HG03558 (cell line): ENCODE results near the gene CDC37L1.
"Not testable (repeated sequence)": the region's sequence is repeated elsewhere in the genome, so short reads cannot be mapped to it uniquely, and the experiment has no call there.

Experiments
- ATAC-seq: cut with Tn5 transposase; IDR thresholded peaks from one replicate; pipeline ENCODE4 v1.9.1; 2021; ENCODE audit warnings: moderate number of reproducible peaks; ENCODE audit not compliant: unreplicated experiment; ENCODE audit errors: extremely low read depth

The CDC37L1 gene

DNA sequence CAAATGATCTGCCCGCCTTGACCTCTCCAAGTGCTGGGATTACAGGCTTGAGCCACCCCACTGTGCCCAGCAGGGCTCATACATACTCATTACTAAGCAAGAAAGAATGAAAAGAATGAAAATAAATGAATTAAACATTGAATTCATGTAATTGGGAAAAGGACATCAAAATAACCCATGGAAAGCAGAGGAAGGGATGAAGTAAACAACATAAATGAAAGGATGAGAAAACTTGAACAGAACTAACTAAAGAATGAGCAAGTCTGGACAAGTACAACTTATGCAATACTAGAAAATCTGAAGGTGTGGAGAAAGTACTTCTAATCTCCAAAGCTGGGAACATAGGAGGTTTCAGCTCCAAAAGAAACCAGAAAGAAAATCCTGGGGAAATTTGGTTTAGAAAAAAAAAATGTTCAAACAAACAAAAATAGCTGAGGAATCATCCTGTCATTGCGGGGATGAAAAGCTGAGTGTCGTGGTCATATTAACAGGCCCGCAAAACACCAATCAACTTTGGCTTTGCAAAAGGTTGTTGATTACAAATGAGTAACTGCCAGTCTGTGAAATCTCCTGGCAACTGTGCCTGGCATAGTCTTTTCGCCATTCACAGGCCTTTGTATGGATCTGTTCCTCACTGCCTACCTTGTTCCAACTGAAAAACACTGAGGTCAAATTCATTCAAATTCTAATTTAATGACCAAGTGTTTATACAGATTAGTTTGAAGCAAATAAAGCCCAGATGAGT is 63.9 kb downstream of the CDC37L1 start:
- ATAC-seq = no peak

DNA sequence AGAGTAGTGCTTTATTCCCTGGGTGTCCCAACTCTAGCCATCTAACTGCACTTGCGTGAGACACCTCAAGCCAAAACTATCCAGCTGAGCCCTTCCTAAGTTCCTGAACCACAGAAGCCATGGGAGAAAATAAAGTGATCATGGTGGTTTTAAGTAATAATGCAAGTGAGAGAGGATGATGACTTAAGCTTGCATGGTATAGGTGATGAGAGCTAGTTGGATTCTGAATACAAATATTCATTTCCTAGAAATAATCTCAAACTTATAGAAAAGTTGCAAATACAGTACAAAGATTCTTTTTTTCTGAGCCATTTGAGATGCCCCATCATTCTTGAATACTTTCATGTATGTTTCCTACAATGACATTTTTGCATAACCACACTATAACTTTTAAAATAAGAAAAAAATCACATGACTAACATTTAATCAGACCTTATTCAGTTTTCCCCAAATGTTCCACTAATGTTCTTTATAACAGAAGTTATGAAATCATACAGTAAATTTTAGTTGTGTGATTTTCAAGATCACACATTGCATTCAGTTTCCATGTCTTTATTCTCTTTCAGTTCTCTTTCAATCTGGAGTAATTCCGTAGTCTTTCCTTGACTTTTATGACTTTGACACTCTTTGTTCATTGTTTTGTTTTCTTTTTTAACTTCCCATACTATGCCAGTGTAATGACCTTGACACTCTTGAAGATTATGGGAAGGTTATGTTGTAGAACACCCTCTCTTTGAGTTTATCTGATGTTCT is 67.1 kb downstream of the CDC37L1 start:
- no peak for ATAC-seq

DNA sequence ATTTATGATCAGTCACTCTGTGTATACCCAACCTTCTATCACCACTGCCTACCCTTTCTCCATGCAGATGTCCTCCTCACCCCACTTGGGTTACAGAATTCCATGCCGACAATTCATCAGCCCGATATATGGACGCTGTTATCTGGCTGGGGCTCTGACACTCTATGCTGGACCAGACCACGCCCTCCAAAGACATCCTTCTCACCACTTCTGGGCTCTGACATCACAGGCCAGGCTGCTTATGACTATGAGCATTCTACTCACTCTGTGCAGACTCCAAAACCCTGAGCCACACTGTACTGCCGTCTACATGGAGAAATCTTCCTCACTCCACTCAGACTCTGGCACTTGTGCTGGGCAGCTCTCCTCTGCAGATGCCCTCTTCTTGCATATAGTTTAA is 69.2 kb downstream of the CDC37L1 start:
- ATAC-seq = no peak

DNA sequence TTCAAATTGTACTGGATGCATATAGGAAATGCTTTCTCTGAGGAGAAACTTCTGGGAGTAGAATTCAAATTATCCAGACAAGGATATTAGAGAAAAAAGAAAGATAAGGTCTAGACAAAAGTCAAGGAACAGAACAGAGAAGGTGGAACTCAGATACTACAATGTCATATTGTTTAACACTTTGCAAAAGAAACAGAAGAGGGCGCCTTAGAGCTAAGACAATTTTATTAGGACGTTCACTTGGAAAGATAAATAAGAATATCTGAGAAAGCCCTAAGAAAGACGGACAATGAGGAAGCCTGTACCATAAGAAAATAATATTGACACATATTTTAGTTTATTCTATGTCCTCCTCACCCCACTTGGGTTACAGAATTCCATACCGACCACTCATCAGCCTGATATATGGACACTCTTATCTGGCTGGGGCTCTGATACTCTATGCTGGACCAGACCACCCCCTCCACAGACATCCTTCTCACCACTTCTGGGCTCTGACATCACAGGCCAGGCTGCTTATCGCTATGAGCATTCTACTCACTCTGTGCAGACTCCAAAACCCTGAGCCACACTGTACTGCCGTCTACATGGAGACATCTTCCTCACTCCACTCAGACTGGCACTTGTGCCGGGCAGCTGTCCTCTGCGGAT is 70.8 kb downstream of the CDC37L1 start:
- ATAC-seq = no peak

DNA sequence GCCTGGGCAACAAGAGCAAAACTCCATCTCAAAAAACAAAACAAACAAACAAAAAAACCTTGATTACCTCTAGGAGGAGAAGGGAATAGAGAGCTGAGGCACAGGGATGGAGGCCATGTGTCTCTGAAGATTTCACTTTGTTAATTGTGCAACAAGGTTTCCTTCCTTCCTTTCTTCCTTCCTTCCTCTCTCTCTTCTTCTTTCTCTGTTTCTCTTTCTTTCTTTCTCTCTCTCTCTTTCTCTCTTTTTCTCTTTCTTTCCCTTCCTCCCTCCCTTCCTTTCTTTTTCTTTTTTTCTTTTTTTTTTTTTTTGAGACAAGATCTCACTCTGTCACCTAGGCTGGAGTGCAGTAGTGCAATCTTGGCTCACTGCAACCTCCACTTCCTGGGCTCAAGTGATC is 75.2 kb downstream of the CDC37L1 start:
- not testable (repeated sequence) for ATAC-seq

DNA sequence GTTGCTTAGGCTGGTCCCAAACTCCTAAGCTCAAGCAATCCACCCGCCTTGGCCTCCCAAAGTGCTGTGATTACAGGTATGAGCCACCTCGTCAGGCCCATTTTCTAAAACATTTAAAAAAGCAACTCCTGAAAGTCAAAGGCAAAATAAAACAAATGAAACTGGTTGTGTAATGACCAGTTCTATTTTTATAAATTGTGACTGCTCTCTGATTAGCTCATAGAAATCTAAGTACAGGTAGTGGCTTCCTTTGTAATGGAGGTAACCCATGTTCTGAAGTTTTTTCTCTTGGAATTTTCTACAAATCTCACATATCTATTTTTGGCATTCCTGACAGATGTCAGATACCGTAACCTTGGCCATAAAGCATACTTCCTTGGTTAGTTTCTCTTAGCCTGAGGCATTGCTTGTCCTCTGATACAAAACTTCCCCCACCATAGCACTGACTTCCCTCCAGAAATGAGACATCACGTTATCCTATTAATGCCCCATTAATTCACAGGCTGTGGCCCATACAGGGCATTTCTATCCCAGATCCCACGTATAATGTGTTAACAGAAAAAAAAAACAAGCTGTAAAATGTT is 75.7 kb downstream of the CDC37L1 start:
- ATAC-seq = no peak

DNA sequence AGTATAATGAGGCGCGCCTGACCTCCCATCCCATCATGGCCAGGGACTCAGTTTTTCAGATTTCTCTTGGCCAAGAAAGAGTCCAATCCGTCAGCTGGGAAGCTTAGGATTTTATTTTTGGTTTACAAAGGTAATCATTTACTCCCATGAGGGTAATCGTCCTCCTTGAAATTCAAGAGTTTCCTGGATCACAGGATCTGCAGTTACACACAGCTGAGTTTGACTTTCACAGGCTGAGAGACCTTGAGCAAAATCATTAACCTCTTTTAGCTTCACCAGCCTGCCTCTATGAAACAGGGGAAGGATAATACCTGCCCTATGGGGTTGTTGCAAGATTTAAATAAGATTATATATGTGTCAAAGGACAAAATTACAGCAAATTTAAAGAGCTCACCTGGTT is 77.1 kb downstream of the CDC37L1 start:
- no peak for ATAC-seq
